ENCODE data around the gene PAK4. TPM values are rescaled to one million over a fixed set of nuclear protein-coding genes. Genes with fewer than 3 reads are reported as not detected.

PAK4 gene
- total and polyA plus RNA-seq, 12 donors, result 7.2 to 61.0 (median 23.8) TPM

DNA sequence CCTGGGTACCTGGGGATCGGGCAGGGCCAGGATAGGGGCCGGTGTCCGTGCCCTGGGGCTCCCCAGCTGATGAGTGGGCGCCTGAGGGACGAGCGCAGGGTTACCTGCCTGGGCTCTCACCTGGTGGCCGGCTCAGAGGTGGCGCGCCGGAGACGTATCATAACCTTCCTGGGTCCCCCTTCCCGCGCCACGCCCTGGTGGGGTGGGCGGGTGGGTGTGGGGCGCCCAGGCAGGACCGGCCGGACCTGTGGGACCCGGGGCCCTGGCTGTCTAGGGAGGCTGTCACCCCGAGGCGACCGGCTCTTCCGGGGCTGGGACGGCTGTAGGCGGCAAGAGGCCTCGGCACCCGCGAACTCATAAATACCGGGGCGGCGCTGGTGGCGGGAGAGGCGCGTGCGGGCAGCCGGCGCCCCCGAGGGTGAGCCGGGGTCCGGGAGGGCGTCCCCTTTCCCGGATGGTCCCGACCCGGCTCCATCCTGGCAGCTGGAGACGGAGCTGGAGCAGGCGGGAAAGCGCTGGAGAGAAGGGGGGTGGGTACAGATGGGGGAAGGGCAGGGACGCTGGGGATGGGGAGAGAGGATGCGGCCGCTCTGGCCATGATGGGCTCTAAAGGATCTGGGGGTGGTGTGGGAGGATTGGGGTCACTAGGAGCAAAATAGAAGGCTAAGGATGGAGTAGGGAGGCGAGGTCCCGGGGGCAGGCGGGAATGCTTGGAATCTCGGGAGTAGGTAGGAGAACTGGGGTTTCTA lies 41.4 kb upstream of the PAK4 start, which contains the start of gene ACP7:
Gene ACP7, plus strand, starts transcription at position 386 of the 749 bp plus-strand sequence. CDS start 902 bp downstream, outside the sequence.
- WGBS, 4 donors, result 4 to 19% (median 8%) methylated on average over 10 to 54 of the region's 54 CpGs
- Histone ChIP-seq H3K4me1 (replicated peaks in 1 of 2) (no peaks in the 10 kb centered on the region), H3K9me3 (replicated peaks in 1 of 3) (no peaks in the 10 kb centered on the region), H3K36me3 (replicated peaks in 1 of 2) (no peaks in the 10 kb centered on the region), H3K27ac (no peak within 1 kb of the TSS), H3K27me3 (peaks cover 42% of the 10 kb centered on the region), H3K4me3 (no peak within 1 kb of the TSS)
- intact Hi-C loops (cut with DNase I), result no loop called here
- no peak for DNase-seq
- TF ChIP-seq, protein P1, sequence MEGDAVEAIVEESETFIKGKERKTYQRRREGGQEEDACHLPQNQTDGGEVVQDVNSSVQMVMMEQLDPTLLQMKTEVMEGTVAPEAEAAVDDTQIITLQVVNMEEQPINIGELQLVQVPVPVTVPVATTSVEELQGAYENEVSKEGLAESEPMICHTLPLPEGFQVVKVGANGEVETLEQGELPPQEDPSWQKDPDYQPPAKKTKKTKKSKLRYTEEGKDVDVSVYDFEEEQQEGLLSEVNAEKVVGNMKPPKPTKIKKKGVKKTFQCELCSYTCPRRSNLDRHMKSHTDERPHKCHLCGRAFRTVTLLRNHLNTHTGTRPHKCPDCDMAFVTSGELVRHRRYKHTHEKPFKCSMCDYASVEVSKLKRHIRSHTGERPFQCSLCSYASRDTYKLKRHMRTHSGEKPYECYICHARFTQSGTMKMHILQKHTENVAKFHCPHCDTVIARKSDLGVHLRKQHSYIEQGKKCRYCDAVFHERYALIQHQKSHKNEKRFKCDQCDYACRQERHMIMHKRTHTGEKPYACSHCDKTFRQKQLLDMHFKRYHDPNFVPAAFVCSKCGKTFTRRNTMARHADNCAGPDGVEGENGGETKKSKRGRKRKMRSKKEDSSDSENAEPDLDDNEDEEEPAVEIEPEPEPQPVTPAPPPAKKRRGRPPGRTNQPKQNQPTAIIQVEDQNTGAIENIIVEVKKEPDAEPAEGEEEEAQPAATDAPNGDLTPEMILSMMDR (IDR thresholded peaks at IDR 0.05), result no peak
- TF ChIP-seq POLR2A (IDR thresholded peaks at IDR 0.05), result no peak

DNA sequence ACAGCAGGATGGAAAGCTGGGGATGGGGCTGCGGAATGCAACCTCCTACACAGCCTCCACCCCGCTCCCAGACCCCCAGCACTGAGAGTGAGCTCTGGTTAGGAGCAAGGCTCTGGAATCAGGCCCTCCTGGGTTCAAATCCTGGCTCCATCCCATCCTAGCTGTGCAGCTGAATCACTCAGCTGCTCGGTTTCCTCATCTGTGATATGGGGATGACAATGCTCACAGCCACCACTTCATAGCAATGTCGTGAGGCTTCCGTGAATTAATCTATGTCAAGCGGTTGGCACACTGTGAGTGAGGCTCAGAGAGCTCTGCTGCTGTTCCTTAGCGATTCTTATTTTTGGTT lies 40.9 kb upstream of the PAK4 start:
- H3K4me3 ChIP-seq, result no peak overlapping the region
- no peak overlapping the region for H3K27ac ChIP-seq
- H3K4me1 ChIP-seq (replicated peaks in 1 of 2), result no peaks in the 10 kb centered on the region
- peaks cover 42% of the 10 kb centered on the region for H3K27me3 ChIP-seq
- H3K9me3 ChIP-seq (replicated peaks in 1 of 3), result no peaks in the 10 kb centered on the region
- WGBS, 4 donors, result 53 to 62% (median 60%) methylated on average over 6 to 7 of the region's 7 CpGs
- H3K36me3 ChIP-seq (replicated peaks in 1 of 2), result no peaks in the 10 kb centered on the region
- no peak for TF ChIP-seq POLR2A (IDR thresholded peaks at IDR 0.05)
- TF ChIP-seq, protein P1 (IDR thresholded peaks at IDR 0.05), result no peak
- intact Hi-C loops (cut with DNase I), result no loop called here
- no peak for DNase-seq

DNA sequence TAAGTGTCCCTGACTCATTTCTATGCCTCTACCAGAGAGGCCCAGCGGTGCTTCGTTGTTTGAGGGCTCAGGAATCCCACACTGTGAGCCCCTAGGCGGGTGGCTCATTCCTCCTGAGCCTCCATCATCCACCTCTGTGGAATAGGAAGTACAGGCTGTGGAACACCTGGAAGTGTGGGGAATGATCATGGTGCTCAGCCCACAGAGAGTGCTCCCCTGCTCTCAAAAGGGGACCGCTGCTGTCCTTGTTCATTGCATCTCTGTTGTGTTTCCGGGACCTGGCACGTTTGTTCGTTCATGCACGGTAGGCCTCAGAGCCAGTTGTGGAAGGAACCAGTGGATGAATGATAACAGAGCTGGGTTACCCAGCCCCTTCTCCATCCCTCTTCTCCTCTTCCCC lies 40.2 kb upstream of the PAK4 start:
- TF ChIP-seq, protein P1 (IDR thresholded peaks at IDR 0.05), result no peak
- TF ChIP-seq POLR2A (IDR thresholded peaks at IDR 0.05), result no peak
- Histone ChIP-seq H3K36me3 (replicated peaks in 1 of 2) (no peaks in the 10 kb centered on the region), H3K27me3 (peaks cover 42% of the 10 kb centered on the region), H3K4me1 (replicated peaks in 1 of 2) (no peaks in the 10 kb centered on the region), H3K9me3 (replicated peaks in 1 of 3) (no peaks in the 10 kb centered on the region), H3K27ac (no peak overlapping the region), H3K4me3 (no peak overlapping the region)
- no peak for DNase-seq
- intact Hi-C loops (cut with DNase I), result no loop called here
- WGBS, 4 donors, result 78 to 81% (median 80%) methylated on average over 8 of the region's 8 CpGs

DNA sequence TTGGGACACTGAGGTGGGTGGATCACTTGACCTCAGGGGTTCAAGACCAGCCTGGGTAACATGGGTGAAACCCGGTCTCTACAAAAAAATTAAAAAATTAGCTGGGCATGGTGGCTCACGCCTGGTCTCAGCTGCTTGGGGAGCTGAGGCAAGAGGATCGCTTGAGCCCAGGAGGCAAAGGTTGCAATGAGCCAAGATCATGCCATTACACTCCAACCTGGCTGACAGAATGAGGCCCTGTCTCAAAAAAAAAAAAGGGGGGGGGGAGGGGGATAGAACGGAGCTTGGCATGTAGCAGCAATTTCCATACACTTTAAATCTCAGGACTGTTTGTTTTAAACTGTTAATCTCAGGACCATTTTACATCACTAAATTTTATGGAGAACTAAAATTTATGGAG lies 39.2 kb upstream of the PAK4 start:
- intact Hi-C loops (cut with DNase I), result no loop called here
- Histone ChIP-seq H3K9me3 (replicated peaks in 1 of 3) (no peaks in the 10 kb centered on the region), H3K36me3 (replicated peaks in 1 of 2) (no peaks in the 10 kb centered on the region), H3K27me3 (peaks cover 42% of the 10 kb centered on the region), H3K4me3 (no peak overlapping the region), H3K27ac (no peak overlapping the region), H3K4me1 (replicated peaks in 1 of 2) (no peaks in the 10 kb centered on the region)
- 67 to 83% (median 77%) methylated on average over 4 of the region's 4 CpGs for WGBS, 4 donors
- TF ChIP-seq, protein P1 (IDR thresholded peaks at IDR 0.05), result no peak
- no peak for TF ChIP-seq POLR2A (IDR thresholded peaks at IDR 0.05)
- DNase-seq, result no peak
